Stimulated activated CD4-positive, alpha-beta T cell treated with anti-CD3 and anti-CD28 coated beads, TNF-alpha, amount 100 ng/mL, for 24 hours (primary cell): ENCODE measurements around the gene TBCK.
A peak's percentile ranks its signal among the peaks of the same experiment; 100 is the strongest.
"Not testable (repeated sequence)": the region's sequence is repeated elsewhere in the genome, so short reads cannot be mapped to it uniquely, and the experiment has no call there.

Source experiments
- DNase-seq, 3 experiments: peaks; one replicate each; pipeline ENCODE4 v3.0.0-alpha.2; 2020; ENCODE audit warnings: low read depth in 3 of 3

TBCK gene

DNA sequence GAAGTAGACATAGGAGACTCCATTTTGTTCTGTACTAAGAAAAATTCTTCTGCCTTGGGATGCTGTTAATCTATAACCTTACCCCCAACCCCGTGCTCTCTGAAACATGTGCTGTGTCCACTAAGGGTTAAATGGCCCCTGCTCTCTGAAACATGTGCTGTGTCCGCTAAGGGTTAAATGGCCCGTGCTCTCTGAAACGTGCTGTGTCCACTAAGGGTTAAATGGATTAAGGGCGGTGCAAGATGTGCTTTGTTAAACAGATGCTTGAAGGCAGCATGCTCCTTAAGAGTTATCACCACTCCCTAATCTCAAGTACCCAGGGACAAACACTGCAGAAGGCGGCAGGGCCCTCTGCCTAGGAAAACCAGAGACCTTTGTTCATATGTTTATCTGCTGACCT is 5.8 kb upstream of the TBCK start:
- DNase-seq: not testable (repeated sequence)

DNA sequence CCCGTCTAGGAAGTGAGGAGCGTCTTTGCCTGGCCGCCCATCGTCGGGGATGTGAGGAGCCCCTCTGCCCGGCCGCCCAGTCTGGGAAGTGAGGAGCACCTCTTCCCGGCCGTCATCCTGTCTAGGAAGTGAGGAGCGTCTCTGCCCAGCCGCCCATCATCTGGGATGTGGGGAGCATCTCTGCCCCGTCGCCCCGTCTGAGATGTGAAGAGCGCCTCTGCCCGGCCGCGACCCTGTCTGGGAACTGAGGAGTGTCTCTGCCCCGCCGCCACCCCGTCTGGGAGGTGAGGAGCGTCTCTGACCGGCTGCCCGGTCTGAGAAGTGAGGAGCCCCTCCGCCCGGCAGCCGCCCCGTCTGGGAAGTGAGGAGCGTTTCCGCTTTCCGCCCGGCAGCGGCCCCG is 5.2 kb upstream of the TBCK start:
- DNase-seq: not testable (repeated sequence)

DNA sequence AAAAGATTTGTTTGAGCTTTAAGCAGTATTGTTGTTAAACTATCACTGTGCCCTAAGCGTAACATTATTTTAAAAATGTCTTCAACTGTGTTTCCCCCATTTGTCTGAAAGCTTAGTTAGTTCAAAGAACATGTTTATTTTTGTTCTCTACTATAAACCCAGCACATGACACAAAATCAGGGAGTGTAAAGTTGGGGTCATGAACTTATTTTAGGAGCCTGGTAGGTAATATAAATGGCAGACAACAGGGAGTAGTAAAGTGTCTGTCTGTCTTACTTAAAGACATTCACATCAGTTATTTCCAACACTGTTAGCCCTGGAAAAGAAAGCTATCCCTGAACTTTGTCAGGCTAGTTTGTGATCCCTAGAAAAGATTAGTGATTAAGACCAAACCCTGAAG is 4.2 kb upstream of the TBCK start:
- DNase-seq: no peak

GRCh38 chr4:106318511-106318910 is 2.5 kb upstream of the TBCK start:
- no peak for DNase-seq

GRCh38 chr4:106317815-106318214 is 1.8 kb upstream of the TBCK start:
- no peak for DNase-seq

- DNase-seq: no peak
These were observed 882 bp upstream of the TBCK start for GRCh38 chr4:106316773-106317409.

DNA sequence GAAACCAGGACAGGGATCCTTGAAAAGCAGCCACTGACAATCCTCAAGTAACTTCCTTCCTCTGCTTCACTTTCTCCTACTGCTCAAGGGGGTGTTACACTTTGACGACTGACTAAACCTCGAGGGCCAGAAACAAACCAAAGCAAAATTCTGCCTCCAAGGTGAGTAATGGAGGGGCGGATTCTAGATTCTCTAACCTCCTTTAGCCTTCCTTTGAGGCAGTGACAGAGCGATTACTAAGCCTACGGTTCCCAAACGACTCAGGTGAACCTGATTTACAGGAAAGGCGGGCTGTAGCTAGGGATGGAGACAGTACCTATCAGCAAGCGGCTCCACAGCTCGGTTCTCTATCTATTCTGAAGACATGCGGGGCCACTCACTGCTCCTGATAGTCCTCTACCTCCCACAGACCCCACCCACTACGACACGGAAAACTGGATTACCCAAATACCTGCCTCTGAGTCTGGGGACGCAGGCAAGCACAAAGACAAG is 487 bp downstream of the TBCK start:
- DNase-seq: peak in 2 of 3 experiments; percentile 16 to 35

DNA sequence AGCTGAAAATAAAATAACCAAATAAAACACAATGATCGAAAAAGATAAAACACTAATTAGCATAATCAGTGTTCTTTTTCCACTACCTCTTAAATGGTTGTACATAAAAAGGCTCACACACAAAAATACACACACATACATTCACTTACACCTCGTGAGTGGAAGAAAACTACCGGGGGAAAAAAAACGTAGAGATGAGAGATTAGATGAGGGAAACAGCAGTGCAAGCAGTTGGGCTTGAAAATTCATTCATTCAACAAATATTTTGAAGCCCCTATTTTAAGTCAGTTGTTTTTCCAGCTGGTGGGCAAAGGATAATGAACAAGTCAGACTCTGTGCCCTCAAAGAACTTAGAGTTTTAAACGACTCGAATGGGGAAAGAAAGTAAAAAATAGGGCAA is 1.0 kb downstream of the TBCK start:
- no peak for DNase-seq

GRCh38 chr4:106312997-106313522 is 2.9 kb downstream of the TBCK start:
- DNase-seq: no peak

GRCh38 chr4:106312377-106312776 is 3.6 kb downstream of the TBCK start:
- DNase-seq: no peak

DNA sequence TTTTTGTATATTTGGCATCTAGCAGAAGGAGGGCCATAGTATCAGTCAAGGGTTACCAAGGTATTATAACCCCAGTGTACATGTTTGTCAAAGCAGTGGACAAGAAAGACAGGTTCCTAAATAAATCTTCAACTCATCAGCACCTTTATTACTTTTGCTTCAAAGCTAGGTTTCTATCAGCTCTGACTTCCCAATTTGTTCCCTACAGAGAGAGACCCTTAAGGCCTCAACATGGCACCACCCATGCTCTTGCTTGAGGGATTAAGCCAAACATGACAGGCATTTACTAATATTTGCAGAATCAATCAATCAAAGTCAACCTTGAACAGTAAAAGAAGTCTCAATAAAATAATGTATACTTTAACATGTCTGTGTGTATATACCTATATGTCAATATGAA is 9.4 kb downstream of the TBCK start:
- DNase-seq: no peak

- no peak for DNase-seq
These were observed 10.5 kb downstream of the TBCK start for GRCh38 chr4:106305435-106306055.

- no peak for DNase-seq
These were observed 11.4 kb downstream of the TBCK start for GRCh38 chr4:106304632-106305031.

DNA sequence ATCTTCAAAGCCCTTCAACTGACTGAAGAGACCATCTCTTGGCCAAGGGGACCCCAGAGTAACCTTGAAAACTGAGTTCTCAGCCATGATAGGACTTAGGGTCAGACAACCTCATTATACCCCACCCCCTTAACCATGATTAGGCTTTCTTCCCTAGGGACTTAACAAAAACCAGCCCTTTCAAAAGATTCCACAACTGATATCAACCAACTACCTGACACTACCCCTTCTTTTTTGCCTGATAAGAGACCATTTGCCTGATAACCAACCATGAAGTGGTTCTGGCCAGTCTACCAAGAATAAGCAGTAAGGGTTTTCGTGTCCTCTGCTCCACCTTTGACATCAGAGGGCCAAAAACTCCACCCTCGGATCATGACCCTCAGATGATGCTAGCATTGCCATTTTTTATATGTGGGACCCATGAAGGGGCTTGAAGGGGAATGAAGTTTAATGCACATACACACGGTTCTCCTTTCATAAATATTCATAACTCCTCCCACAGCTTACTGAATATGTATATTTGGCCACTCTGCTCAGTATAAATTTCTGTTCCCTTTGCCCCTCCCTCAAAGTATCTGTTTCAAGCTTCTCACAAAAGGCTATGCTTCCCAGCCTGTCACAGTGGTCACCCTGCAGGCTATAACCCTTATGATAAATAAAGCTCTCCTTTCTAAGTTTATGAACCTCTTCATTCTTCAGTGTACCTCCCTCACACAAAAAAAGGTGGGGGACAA is 12.3 kb downstream of the TBCK start:
- no peak for DNase-seq

DNA sequence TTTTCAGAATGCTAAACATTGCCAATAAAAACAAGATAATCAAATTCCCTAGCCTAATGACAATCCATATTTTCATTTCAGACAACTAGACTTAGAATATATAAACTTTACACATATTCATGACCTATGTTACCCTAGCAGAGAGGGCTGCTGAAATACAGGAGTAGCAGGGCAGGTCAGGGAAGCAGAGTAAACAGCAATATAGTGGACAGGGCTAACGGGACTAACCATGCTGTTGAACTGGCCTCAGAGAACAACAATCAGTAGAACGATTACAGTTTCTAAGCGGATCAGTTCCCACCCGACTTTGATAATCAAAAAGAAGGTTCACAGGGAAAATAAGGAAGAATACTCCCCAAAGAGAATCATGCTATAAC is 14.0 kb downstream of the TBCK start:
- DNase-seq: no peak

DNA sequence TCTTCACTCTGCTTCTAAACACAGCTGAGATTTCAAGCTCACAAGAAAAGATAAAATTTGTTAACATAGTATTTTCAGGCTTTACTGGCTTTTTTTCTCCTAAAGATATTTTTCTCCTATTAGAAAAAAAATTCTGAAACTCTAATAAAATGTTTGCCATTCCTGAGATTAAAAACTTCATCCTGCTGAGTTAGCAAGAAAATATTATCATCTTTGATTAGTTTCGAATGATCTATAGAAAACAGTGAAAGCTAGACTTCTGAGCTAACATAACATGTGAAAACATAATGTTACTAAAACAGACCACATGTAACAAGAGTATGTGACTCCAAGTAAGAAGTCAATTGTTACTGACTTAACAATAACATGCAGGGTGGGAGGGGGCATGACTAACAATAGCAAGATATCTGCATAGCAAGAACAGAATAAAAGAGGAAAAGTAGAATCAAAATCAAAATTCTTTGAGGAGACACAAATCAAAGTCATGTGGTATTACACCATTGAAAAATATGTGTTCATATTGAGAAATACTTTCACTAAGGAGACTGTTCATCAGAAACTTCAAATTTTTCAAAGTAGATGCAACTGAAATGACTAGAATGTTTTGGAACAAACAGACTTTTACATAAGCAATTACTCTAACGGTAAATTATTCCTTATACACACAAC is 14.5 kb downstream of the TBCK start:
- no peak for DNase-seq

- no peak for DNase-seq
These were observed 16.0 kb downstream of the TBCK start for GRCh38 chr4:106299977-106300376.

- DNase-seq: no peak
These were observed 18.6 kb downstream of the TBCK start for GRCh38 chr4:106297245-106298035.

DNA sequence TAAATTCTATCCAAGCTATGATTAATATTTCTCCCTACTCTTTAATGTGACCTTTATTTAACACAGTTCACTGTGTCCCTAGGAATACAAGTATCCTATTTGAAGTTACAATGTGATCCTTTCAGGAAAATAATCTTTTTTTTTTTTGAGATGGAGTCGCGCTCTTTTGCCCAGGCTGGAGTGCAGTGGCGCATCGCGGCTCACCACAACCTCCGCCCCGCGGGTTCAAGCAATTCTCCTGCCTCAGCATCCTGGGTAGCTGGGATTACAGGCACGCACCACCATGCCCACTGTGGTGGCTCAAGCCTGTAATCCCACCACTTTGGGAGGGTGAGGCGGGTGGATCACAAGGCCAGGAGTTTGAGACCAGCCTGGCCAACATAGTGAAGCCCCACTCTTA is 21.9 kb downstream of the TBCK start:
- DNase-seq: no peak

GRCh38 chr4:106291678-106292077 is 24.3 kb downstream of the TBCK start:
- DNase-seq: no peak

GRCh38 chr4:106289737-106290136 is 26.3 kb downstream of the TBCK start:
- DNase-seq: no peak
